NCI-H2029 (cell line): ENCODE measurements around the gene FAM72A.
"Not testable (repeated sequence)": the region's sequence is repeated elsewhere in the genome, so short reads cannot be mapped to it uniquely, and the experiment has no call there.

Source experiments
- DNase-seq: peaks from one replicate; lab custom pipeline; 2025; lab: John Stamatoyannopoulos, UW

FAM72A gene

GRCh38 chr1:206215600-206216392, 13.2 kb upstream of the FAM72A start:
- not testable (repeated sequence) for DNase-seq

- DNase-seq: not testable (repeated sequence)
Observed at GRCh38 chr1:206210802-206211201, 8.2 kb upstream of the FAM72A start.

- not testable (repeated sequence) for DNase-seq
Observed at GRCh38 chr1:206205569-206205968, 2.9 kb upstream of the FAM72A start.

GRCh38 chr1:206204871-206205270, 2.2 kb upstream of the FAM72A start:
- not testable (repeated sequence) for DNase-seq

GRCh38 chr1:206204159-206204511, 1.5 kb upstream of the FAM72A start:
- not testable (repeated sequence) for DNase-seq

GRCh38 chr1:206203364-206204158, 922 bp upstream of the FAM72A start, which contains the start of gene SRGAP2:
SRGAP2 (plus strand) TSS chr1:206203541; CDS start chr1:206205971, 2,430 bp downstream.
- peak; percentile 7 for DNase-seq

GRCh38 chr1:206196748-206197424, 5.8 kb downstream of the FAM72A start:
- DNase-seq: not testable (repeated sequence)

- DNase-seq: not testable (repeated sequence)
Observed at GRCh38 chr1:206195182-206195581, 7.5 kb downstream of the FAM72A start.

GRCh38 chr1:206186826-206187225, 15.8 kb downstream of the FAM72A start:
- not testable (repeated sequence) for DNase-seq

GRCh38 chr1:206185778-206186177, 16.9 kb downstream of the FAM72A start:
- not testable (repeated sequence) for DNase-seq

- not testable (repeated sequence) for DNase-seq
Observed at GRCh38 chr1:206183788-206184187, 18.9 kb downstream of the FAM72A start.

- not testable (repeated sequence) for DNase-seq
Observed at GRCh38 chr1:206182368-206183317, 20.0 kb downstream of the FAM72A start.

GRCh38 chr1:206179666-206180065, 23.0 kb downstream of the FAM72A start:
- DNase-seq: not testable (repeated sequence)

GRCh38 chr1:206178061-206178989, 24.3 kb downstream of the FAM72A start:
- not testable (repeated sequence) for DNase-seq

- not testable (repeated sequence) for DNase-seq
Observed at GRCh38 chr1:206176114-206176502, 26.5 kb downstream of the FAM72A start.

GRCh38 chr1:206175459-206176113, 27.1 kb downstream of the FAM72A start:
- DNase-seq: not testable (repeated sequence)

- DNase-seq: peak; percentile 3
Observed at GRCh38 chr1:206174182-206174868, 28.3 kb downstream of the FAM72A start.

GRCh38 chr1:206173110-206173719, 29.4 kb downstream of the FAM72A start:
- DNase-seq: not testable (repeated sequence)
